Measurements from ENCODE around the gene TBX2.
"Not testable (repeated sequence)": the region's sequence is repeated elsewhere in the genome, so short reads cannot be mapped to it uniquely, and the experiment has no call there.

TBX2 gene

DNA sequence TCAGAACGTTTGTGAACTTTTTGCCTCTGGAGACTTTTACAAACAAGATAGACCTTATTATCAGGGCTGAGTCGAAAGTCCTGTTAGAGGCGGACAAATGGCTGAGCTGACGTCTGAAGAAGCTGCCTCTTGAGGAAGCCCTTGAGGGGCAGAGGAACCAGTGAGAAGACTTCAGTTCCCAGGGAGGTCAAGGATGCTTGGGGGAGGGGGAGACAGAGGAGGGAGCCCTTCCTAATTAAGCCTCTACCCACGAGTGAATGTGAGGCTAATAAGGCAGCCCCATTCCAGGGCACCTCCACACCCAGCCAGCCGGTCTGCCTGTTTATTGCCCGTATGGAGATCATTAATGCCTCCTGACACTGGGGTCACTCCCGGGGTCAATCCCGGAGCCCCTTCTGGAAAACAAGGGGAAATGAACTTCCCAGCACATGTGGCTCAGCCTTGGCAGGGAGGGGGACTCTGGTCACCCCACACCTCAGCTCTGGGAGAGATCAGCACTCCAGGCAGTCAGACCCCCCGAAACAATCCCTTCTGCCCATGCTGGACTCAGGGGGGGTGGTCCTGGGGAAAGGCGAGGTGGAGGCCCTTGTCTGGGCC is 43.3 kb downstream of the TBX2 start:
- TF ChIP-seq, protein P1, sequence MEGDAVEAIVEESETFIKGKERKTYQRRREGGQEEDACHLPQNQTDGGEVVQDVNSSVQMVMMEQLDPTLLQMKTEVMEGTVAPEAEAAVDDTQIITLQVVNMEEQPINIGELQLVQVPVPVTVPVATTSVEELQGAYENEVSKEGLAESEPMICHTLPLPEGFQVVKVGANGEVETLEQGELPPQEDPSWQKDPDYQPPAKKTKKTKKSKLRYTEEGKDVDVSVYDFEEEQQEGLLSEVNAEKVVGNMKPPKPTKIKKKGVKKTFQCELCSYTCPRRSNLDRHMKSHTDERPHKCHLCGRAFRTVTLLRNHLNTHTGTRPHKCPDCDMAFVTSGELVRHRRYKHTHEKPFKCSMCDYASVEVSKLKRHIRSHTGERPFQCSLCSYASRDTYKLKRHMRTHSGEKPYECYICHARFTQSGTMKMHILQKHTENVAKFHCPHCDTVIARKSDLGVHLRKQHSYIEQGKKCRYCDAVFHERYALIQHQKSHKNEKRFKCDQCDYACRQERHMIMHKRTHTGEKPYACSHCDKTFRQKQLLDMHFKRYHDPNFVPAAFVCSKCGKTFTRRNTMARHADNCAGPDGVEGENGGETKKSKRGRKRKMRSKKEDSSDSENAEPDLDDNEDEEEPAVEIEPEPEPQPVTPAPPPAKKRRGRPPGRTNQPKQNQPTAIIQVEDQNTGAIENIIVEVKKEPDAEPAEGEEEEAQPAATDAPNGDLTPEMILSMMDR (conservative IDR thresholded peaks at IDR 0.05; ENCODE audit: low read length) = no peak
- H3K4me3 ChIP-seq (ENCODE audit: low read length) = no peak overlapping the region
- no peak for DNase-seq (ENCODE audit: low read depth)

DNA sequence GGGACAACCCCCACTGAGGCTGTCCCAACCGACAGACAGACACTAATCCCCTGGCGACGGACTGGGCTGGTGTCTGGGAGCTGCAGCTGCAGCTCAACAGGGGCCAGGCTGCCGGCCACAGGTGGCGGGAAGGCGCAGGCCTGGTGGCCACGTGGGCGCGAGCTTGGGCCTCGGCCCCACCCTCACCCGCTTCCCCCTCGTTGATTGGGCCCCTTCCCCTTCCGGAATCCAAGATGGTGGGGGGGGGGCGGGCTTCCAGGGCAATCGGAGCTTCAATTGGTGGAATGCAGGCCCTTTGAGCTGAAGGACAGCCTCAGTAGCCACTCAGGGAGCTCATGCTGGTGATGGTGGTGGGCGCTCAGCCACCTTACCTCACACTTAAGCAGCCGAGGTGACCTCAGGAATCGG is 43.8 kb downstream of the TBX2 start:
- no peak for DNase-seq (ENCODE audit: low read depth)

DNA sequence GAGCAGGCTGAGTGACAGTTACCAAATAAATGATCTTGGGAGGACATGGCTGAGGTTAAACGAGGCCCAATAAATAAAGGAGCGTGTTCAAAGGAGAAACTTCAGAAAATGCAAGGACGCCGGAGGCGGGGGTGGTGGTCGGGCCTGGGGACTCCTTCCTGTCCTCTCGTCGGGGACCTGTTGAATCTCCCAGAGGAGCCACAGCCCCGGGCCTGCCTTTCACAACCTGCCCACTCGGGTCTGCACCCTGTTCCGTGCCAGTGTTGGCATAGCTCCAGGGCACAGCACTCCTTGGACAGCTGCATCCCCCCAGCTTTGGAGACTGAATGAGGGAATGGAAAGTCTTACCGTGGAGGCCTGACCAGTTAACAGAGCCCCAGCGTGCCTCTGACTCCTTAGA is 44.4 kb downstream of the TBX2 start:
- DNase-seq (ENCODE audit: low read depth) = no peak
- TF ChIP-seq, protein P1 (conservative IDR thresholded peaks at IDR 0.05; ENCODE audit: low read length) = no peak
- no peak overlapping the region for H3K4me3 ChIP-seq (ENCODE audit: low read length)

More for the DNA sequence above, 43.8 kb downstream of the TBX2 start:
- TF ChIP-seq, protein P1 (conservative IDR thresholded peaks at IDR 0.05; ENCODE audit: low read length) = no peak
- no peak overlapping the region; the same call in 1 of the 2 replicates for H3K4me3 ChIP-seq (ENCODE audit: low read length)

DNA sequence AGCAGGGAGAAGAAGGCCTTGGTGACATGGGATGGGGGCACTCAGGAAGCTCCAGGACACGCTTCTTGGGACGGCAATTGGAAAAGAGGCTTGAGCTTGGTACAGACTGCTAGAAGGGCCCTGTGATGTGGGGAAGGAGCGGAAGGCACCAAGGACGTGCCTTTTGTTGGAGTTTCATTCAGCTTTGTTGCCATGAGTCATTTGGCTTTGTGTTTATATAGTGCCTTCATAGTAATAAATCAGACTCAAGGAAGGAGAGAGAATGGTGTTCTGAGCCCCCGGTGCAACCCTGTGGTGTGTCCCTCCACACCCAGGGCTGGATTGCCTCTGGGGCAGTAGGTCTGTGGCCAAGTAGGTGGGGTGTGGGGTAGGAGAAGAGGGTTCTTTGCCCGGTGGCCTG is 45.2 kb downstream of the TBX2 start:
- TF ChIP-seq, protein P1 (conservative IDR thresholded peaks at IDR 0.05; ENCODE audit: low read length) = no peak
- H3K4me3 ChIP-seq (ENCODE audit: low read length) = no peak overlapping the region
- no peak for DNase-seq (ENCODE audit: low read depth)

DNA sequence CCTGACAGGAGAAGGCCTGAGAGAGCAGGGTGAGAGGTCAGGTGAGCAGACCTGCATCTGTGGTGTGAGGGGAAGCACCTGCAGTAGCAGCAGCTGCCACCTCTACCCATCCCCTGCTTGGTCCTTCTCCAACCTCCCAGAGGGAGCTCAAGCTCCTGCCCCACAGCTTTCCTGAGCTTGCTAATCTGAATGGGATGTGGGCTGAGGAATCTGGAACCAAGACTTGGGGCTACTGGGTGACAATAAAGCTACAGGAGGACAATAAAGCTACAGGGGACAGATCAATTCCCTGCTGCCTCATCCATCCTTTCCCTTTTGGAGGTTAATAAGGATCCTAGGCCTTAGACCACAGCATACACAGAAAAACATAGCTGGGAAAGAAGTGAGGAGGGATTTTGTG is 47.7 kb downstream of the TBX2 start:
- TF ChIP-seq, protein P1 (conservative IDR thresholded peaks at IDR 0.05; ENCODE audit: low read length) = no peak
- no peak for DNase-seq (ENCODE audit: low read depth)
- H3K4me3 ChIP-seq (ENCODE audit: low read length) = no peak overlapping the region

DNA sequence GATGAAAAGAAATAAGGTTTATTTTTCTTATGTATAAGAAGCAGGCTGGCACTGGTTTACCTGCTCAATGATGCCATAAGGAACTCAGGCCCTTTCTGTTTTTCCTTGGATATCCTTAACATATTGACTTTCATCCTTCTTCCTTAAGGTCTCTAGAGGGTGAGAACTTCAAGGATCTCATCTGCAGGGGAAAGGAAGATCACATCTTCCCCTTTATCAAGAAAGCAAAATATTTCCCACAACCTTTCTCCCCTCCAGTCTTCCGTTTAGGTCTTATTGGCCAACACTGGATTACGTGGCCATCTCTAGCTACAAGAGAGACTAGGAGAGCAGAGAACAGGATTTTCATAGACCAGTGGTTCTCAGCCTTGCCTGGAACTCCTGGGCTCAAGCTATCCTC is 48.4 kb downstream of the TBX2 start:
- no peak overlapping the region for H3K4me3 ChIP-seq (ENCODE audit: low read length)
- TF ChIP-seq, protein P1 (conservative IDR thresholded peaks at IDR 0.05; ENCODE audit: low read length) = no peak
- DNase-seq (ENCODE audit: low read depth) = no peak

DNA sequence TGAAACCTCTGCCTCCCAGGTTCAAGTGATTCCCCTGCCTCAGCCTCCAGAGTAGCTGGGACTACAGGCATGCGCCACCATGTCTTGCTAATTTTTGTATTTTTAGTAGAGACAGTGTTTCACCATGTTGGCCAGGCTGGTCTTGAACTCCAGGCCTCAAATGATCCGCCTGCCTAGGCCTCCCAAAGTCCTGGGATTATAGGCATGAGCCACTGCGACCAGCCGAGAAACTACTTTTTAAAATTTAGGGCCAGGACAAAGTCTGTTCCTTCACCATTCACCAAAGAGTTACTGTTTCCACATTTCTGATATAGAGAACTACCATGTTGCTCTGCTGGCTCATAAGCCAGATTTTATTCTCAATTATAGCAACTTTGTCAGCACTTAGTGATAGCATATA is 49.5 kb downstream of the TBX2 start:
- not testable (repeated sequence) for H3K4me3 ChIP-seq (ENCODE audit: low read length); DNase-seq (ENCODE audit: low read depth)

All from AG10803 (cell line).